Neural cell (in vitro differentiated cells): ENCODE results near the gene PRIM1. TPM values are rescaled to one million over a fixed set of nuclear protein-coding genes. Genes with fewer than 3 reads are reported as not detected.
A peak's percentile ranks its signal among the peaks of the same experiment; 100 is the strongest.

Experiments used
- H2AFZ ChIP-seq: fragments of 200-600, 300-800 bp; sonication (generic), shearing (Covaris generic); 2 replicates; pipeline ENCODE4 v1.6.0; 2014; ENCODE audit warnings: low read depth, mild to moderate bottlenecking, antibody characterized with exemption, low read length, moderate library complexity
- H3F3A ChIP-seq: fragments of 200-600 bp; shearing (Covaris generic); 2 replicates; pipeline ENCODE4 v1.6.1; 2016; ENCODE audit warnings: mild to moderate bottlenecking, moderate library complexity, mixed read lengths, antibody characterized with exemption, low read length; ENCODE audit not compliant: insufficient read depth, poor library complexity, severe bottlenecking
- H3K27ac ChIP-seq: fragments of 200-600, 300-800 bp; sonication (generic), shearing (Covaris generic); 2 replicates; pipeline ENCODE4 v1.5.1; 2014; ENCODE audit warnings: mild to moderate bottlenecking, low read length, moderate library complexity
- H3K27me3 ChIP-seq: fragments of 300-800, 200-600 bp; sonication (generic), shearing (Covaris generic); 2 replicates; pipeline ENCODE4 v1.6.0; 2014; ENCODE audit warnings: mild to moderate bottlenecking, low read depth, low read length, moderate library complexity; ENCODE audit not compliant: insufficient read depth
- H3K36me3 ChIP-seq: fragments of 300-800, 200-600 bp; sonication (generic), shearing (Covaris generic); 2 replicates; pipeline ENCODE4 v1.5.1; 2014; ENCODE audit warnings: mild to moderate bottlenecking, antibody characterized with exemption, low read length, moderate library complexity; ENCODE audit not compliant: insufficient read depth
- H3K4me2 ChIP-seq: fragments of 300-800, 200-600 bp; sonication (generic), shearing (Covaris generic); 2 replicates; pipeline ENCODE4 v1.6.0; 2014; ENCODE audit warnings: mild to moderate bottlenecking, low read length
- H3K4me3 ChIP-seq: fragments of 300-800, 200-600 bp; sonication (generic), shearing (Covaris generic); 2 replicates; pipeline ENCODE4 v1.5.1; 2014; ENCODE audit warnings: mild to moderate bottlenecking, low read length, moderate library complexity
- H3K79me2 ChIP-seq: fragments of 200-600 bp; shearing (Covaris generic); replicated peaks from 2 replicates; pipeline ENCODE4 v1.6.0; 2014; ENCODE audit warnings: mild to moderate bottlenecking, low read length, moderate library complexity; ENCODE audit not compliant: insufficient read depth
- H3K9ac ChIP-seq: fragments of 300-800, 200-600 bp; sonication (generic), shearing (Covaris generic); 2 replicates; pipeline ENCODE4 v1.6.1; 2016; ENCODE audit warnings: mild to moderate bottlenecking, low read length, mixed read lengths
- H3K9me2 ChIP-seq: fragments of 200-600 bp; shearing (Covaris generic); 2 replicates; pipeline ENCODE4 v1.6.1; 2016; ENCODE audit warnings: mild to moderate bottlenecking, low read length, mixed read lengths; ENCODE audit not compliant: insufficient read depth
- H3K9me3 ChIP-seq: fragments of 200-600, 300-800 bp; sonication (generic), shearing (Covaris generic); 2 replicates; pipeline ENCODE4 v1.6.1; 2016; ENCODE audit warnings: mild to moderate bottlenecking, mixed run types, low read length, moderate library complexity, mixed read lengths
- H4K20me1 ChIP-seq: fragments of 200-600 bp; shearing (Covaris generic); 2 replicates; pipeline ENCODE4 v1.6.1; 2016; ENCODE audit warnings: mild to moderate bottlenecking, mixed run types; ENCODE audit not compliant: insufficient read depth
- EP300 ChIP-seq: fragments of 450-650 bp; conservative IDR thresholded peaks from 2 replicates; pipeline ENCODE4 v1.6.1; 2014; ENCODE audit warnings: antibody characterized with exemption, mild to moderate bottlenecking, moderate library complexity; ENCODE audit not compliant: poor library complexity, severe bottlenecking
- EZH2 ChIP-seq: fragments of 200-600, 300-800 bp; shearing (Covaris generic), sonication (generic); IDR thresholded peaks from 2 replicates; pipeline ENCODE4 v1.6.1; 2014; ENCODE audit warnings: antibody characterized with exemption, low read length, borderline replicate concordance, mild to moderate bottlenecking; ENCODE audit not compliant: insufficient read depth, poor library complexity, severe bottlenecking
- MXI1 ChIP-seq: fragments of 450-650 bp; conservative IDR thresholded peaks from 2 replicates; pipeline ENCODE4 v1.6.1; 2014; ENCODE audit warnings: antibody characterized with exemption, mild to moderate bottlenecking; ENCODE audit not compliant: poor library complexity, severe bottlenecking
- POLR2AphosphoS5 ChIP-seq: IDR thresholded peaks from 2 replicates; pipeline ENCODE4 v1.6.1; 2012
- RAD21 ChIP-seq: fragments of 450-650 bp; conservative IDR thresholded peaks from 2 replicates; pipeline ENCODE4 v1.6.1; 2014; ENCODE audit warnings: antibody characterized with exemption, mild to moderate bottlenecking, moderate library complexity
- SMC3 ChIP-seq: fragments of 450-650 bp; conservative IDR thresholded peaks from 2 replicates; pipeline ENCODE4 v1.6.1; 2014; ENCODE audit warnings: antibody characterized with exemption, mild to moderate bottlenecking, moderate library complexity; ENCODE audit not compliant: poor library complexity
- TAF1 ChIP-seq: IDR thresholded peaks from 2 replicates; pipeline ENCODE4 v1.6.1; 2012; ENCODE audit warnings: low read depth
- polyA plus RNA-seq: library from polyadenylated mRNA; depleted of rRNA; stranded (reverse); fragments of >200 nt; gene quantifications from 2 replicates; pipeline ENCODE4 v1.2.3, GENCODE V29; 2014
- TF ChIP-seq, protein P1 (sequence below): IDR thresholded peaks from 2 replicates; pipeline ENCODE4 v1.6.1; 2012; ENCODE audit warnings: borderline replicate concordance
- TF ChIP-seq, protein P2 (sequence below): fragments of 450-650 bp; IDR thresholded peaks from 2 replicates; pipeline ENCODE4 v1.5.1; 2014; ENCODE audit warnings: antibody characterized with exemption, mild to moderate bottlenecking, moderate library complexity; ENCODE audit not compliant: poor library complexity, severe bottlenecking

The PRIM1 gene
- polyA plus RNA-seq, 1 donor from 2014 or later: 36.1 TPM

DNA sequence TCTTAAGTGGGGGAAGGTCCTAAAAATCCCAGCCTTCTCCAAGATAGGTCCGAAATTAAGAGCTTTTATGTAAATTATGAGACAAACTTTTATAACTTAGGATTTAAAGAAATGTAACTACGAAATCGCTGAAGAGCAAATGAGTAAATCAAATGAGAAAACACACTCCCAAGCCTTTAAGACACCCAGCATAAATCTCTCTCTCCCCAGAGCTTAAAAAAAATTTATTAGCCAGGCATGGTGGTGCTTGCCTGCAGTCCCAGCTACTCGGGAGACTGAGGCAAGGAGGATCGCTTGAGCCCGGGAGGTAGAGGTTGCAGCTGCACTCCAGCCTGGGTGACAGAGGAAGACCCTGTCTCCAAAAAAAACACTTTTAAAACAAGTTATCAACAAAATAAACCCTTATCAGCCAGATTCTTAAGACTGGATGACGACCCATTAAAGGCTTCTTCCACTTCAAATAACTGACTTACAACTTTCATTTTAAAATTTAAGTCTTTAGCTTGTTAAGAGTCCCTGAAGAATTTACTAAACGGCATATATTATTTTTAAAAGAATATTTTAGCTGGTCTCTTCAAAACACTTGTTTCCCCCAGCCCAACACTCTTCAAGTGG lies 67.3 kb downstream of the PRIM1 start:
- Histone ChIP-seq H3F3A (peaks cover 5% of the 10 kb centered on the region), H3K9ac (no peak overlapping the region), H3K4me3 (peak overlapping the region; percentile 47), H2AFZ (no peak overlapping the region), H3K27me3 (no peaks in the 10 kb centered on the region), H3K27ac (no peak overlapping the region), H4K20me1 (no peaks in the 10 kb centered on the region), H3K4me2 (peak overlapping the region; percentile 17), H3K9me3 (no peaks in the 10 kb centered on the region), H3K9me2 (no peaks in the 10 kb centered on the region), H3K79me2 (peaks cover 66% of the 10 kb centered on the region), H3K36me3 (no peaks in the 10 kb centered on the region)
- TF ChIP-seq, protein P1, sequence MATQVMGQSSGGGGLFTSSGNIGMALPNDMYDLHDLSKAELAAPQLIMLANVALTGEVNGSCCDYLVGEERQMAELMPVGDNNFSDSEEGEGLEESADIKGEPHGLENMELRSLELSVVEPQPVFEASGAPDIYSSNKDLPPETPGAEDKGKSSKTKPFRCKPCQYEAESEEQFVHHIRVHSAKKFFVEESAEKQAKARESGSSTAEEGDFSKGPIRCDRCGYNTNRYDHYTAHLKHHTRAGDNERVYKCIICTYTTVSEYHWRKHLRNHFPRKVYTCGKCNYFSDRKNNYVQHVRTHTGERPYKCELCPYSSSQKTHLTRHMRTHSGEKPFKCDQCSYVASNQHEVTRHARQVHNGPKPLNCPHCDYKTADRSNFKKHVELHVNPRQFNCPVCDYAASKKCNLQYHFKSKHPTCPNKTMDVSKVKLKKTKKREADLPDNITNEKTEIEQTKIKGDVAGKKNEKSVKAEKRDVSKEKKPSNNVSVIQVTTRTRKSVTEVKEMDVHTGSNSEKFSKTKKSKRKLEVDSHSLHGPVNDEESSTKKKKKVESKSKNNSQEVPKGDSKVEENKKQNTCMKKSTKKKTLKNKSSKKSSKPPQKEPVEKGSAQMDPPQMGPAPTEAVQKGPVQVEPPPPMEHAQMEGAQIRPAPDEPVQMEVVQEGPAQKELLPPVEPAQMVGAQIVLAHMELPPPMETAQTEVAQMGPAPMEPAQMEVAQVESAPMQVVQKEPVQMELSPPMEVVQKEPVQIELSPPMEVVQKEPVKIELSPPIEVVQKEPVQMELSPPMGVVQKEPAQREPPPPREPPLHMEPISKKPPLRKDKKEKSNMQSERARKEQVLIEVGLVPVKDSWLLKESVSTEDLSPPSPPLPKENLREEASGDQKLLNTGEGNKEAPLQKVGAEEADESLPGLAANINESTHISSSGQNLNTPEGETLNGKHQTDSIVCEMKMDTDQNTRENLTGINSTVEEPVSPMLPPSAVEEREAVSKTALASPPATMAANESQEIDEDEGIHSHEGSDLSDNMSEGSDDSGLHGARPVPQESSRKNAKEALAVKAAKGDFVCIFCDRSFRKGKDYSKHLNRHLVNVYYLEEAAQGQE: no peak
- no peak for TF ChIP-seq MXI1
- no peak for TF ChIP-seq POLR2AphosphoS5
- TF ChIP-seq EP300: no peak
- no peak for TF ChIP-seq SMC3
- TF ChIP-seq, protein P2, sequence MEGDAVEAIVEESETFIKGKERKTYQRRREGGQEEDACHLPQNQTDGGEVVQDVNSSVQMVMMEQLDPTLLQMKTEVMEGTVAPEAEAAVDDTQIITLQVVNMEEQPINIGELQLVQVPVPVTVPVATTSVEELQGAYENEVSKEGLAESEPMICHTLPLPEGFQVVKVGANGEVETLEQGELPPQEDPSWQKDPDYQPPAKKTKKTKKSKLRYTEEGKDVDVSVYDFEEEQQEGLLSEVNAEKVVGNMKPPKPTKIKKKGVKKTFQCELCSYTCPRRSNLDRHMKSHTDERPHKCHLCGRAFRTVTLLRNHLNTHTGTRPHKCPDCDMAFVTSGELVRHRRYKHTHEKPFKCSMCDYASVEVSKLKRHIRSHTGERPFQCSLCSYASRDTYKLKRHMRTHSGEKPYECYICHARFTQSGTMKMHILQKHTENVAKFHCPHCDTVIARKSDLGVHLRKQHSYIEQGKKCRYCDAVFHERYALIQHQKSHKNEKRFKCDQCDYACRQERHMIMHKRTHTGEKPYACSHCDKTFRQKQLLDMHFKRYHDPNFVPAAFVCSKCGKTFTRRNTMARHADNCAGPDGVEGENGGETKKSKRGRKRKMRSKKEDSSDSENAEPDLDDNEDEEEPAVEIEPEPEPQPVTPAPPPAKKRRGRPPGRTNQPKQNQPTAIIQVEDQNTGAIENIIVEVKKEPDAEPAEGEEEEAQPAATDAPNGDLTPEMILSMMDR: no peak
- TF ChIP-seq EZH2: no peak
- TF ChIP-seq TAF1: no peak
- no peak for TF ChIP-seq RAD21

DNA sequence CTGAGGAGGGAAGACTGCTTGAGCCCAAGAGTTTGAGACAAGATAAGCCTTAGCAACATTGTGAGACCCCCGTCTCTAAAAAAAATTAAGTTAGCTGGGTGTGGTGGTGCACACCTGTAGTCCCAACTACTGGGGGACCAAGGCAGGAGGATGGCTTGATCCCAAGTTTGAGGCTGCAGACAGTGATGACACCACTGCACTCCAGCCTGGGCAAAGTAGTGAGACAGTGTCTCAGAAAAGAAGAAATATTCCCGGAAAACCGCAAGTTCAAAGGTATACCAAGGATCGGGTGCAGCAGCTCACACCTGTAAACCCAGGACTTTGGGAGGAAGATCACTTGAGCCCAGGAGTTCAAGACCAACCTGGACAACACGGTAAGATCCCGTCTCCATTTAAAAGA lies 69.8 kb downstream of the PRIM1 start:
- Histone ChIP-seq H3K9ac (no peak overlapping the region), H3K36me3 (no peaks in the 10 kb centered on the region), H3K4me2 (no peak overlapping the region), H3K9me3 (no peaks in the 10 kb centered on the region), H2AFZ (no peak overlapping the region), H3K9me2 (no peaks in the 10 kb centered on the region), H3K79me2 (peaks cover 90% of the 10 kb centered on the region), H4K20me1 (no peaks in the 10 kb centered on the region), H3K27ac (no peak overlapping the region), H3K4me3 (no peak overlapping the region), H3F3A (no peaks in the 10 kb centered on the region), H3K27me3 (no peaks in the 10 kb centered on the region)
- TF ChIP-seq, protein P1: no peak
- no peak for TF ChIP-seq POLR2AphosphoS5
- no peak for TF ChIP-seq RAD21
- no peak for TF ChIP-seq EZH2
- no peak for TF ChIP-seq MXI1

Other genes starting within 250 kb of the PRIM1 start
- gene RBMS2, start 230.5 kb downstream of the PRIM1 start, polyA plus RNA-seq: 2.4 and 3.2 TPM in 2 replicates
- gene BAZ2A, start 122.0 kb downstream of the PRIM1 start, polyA plus RNA-seq: 11.6 and 13.8 TPM in 2 replicates
- gene ATP5F1B, start 106.3 kb downstream of the PRIM1 start, polyA plus RNA-seq: 559 and 611 TPM in 2 replicates
- 104 and 109 TPM in 2 replicates for gene PTGES3, start 64.0 kb downstream of the PRIM1 start, polyA plus RNA-seq
- gene NACA, start 27.0 kb downstream of the PRIM1 start, polyA plus RNA-seq: 1,595 and 1,797 TPM in 2 replicates
- gene HSD17B6, start 11.0 kb upstream of the PRIM1 start, polyA plus RNA-seq: 4.3 and 4.6 TPM in 2 replicates
- gene SDR9C7, start 182.1 kb upstream of the PRIM1 start, polyA plus RNA-seq: 0.63 TPM in 1 of 2 replicates, not detected in the other
- gene RDH16, start 205.3 kb upstream of the PRIM1 start, polyA plus RNA-seq: 0.66 and 1.0 TPM in 2 replicates